Adipocyte (in vitro differentiated cells): ENCODE data around the gene ANP32B.
A peak's percentile ranks its signal among the peaks of the same experiment; 100 is the strongest.
"Not testable (repeated sequence)": the region's sequence is repeated elsewhere in the genome, so short reads cannot be mapped to it uniquely, and the experiment has no call there.

ENCODE experiments used
- DNase-seq: peaks from one replicate; pipeline ENCODE4 v3.0.0-alpha.2; 2015; ENCODE audit warnings: low read depth
- H3K27me3 ChIP-seq: replicated peaks from 2 replicates; pipeline ENCODE4 v1.7.0; 2013; ENCODE audit warnings: mild to moderate bottlenecking, low read length, moderate library complexity; ENCODE audit not compliant: control insufficient read depth, insufficient read depth
- H3K36me3 ChIP-seq: 2 replicates; pipeline ENCODE4 v1.7.0; 2013; ENCODE audit warnings: low read length, mild to moderate bottlenecking, moderate library complexity; ENCODE audit not compliant: control insufficient read depth, insufficient read depth, severe bottlenecking
- H3K4me1 ChIP-seq: 2 replicates; pipeline ENCODE4 v1.7.0; 2013; ENCODE audit warnings: mild to moderate bottlenecking, low read length, moderate library complexity; ENCODE audit not compliant: control insufficient read depth, insufficient read depth
- H3K4me3 ChIP-seq: 2 replicates; pipeline ENCODE4 v1.7.0; 2013; ENCODE audit warnings: mild to moderate bottlenecking, low read length, moderate library complexity
- H3K9ac ChIP-seq: 2 replicates; pipeline ENCODE4 v1.7.0; 2013; ENCODE audit warnings: mild to moderate bottlenecking, low read length, moderate library complexity
- H3K9me3 ChIP-seq: 2 replicates; pipeline ENCODE4 v1.7.0; 2013; ENCODE audit warnings: mild to moderate bottlenecking, low read length, moderate library complexity; ENCODE audit not compliant: control insufficient read depth

The ANP32B gene

DNA sequence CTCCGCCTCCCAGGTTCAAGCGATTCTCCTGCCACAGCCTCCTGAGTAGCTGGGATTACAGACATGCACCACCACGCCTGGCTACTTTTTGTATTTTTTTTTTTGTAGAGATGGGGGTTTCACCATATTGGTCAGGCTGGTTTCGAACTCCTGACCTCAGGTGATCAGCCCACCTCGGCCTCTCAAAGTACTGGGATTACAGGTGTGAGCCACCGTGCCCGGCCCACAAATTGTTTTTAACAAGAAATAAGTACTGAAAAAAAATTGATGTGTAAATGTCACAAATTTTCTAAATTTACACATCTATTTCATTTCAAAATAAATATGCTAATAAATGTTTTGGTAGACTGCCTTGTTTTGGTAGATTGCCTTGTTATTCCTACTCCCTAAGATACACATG, 13.5 kb downstream of the ANP32B start:
- H3K36me3 ChIP-seq: peaks cover 57% of the 10 kb centered on the region
- not testable (repeated sequence) for H3K9ac ChIP-seq, H3K9me3 ChIP-seq, H3K4me3 ChIP-seq, DNase-seq, H3K27me3 ChIP-seq
- peaks cover 19% of the 10 kb centered on the region for H3K4me1 ChIP-seq

DNA sequence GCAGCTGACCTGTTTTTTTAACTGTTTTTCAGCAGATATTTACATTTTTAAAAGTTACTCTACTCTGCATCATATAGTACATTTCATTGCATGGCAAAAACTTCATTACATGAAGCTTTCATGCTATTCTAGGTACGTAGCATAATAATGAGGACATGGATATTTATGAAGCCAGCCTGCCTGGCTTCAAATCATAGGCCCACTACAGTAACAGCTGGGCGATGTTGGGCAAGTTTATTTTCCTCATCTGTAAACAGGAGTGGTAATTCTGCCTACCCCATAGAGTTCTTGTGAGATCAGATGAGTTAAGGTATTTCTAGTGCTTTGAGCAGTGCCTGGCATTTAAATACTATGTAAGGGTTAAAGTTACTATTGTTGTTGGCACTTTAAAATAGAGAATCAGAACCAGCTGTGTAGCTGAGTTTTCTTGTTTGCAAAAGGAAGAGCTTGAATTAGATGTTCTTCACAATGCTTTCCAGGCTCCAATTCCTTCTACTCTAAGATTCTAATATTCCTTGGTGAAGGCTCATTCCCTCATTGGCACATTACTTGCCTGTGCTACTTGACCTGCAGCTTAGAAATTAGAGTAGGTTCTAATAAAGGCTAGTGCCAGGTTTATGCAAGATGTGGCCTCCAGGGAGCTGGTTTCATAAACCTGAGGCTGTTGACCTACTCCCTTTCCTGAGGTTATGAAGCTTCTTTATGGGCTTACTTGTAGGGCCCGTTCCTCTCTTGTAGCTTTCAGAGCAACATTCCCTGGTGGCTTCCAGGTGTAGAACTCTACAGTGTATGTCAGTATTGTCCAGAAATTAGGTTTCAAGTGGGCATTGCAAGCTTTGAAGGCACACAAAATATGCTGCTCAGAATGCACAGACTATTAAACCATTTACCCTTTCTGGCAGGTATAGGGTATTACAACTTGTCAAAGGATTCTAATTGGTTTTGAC, 14.5 kb downstream of the ANP32B start:
- peak; percentile 60 for DNase-seq
- H3K4me3 ChIP-seq: peak overlapping the region; percentile 30
- no peak overlapping the region for H3K9ac ChIP-seq
- no peaks in the 10 kb centered on the region for H3K9me3 ChIP-seq
- no peaks in the 10 kb centered on the region for H3K27me3 ChIP-seq
- H3K4me1 ChIP-seq: peaks cover 27% of the 10 kb centered on the region
- peaks cover 67% of the 10 kb centered on the region for H3K36me3 ChIP-seq

- H3K36me3 ChIP-seq: peaks cover 83% of the 10 kb centered on the region
- H3K9me3 ChIP-seq: no peaks in the 10 kb centered on the region
- peaks cover 20% of the 10 kb centered on the region for H3K4me1 ChIP-seq
- no peak overlapping the region for H3K9ac ChIP-seq
- no peak for DNase-seq
- no peaks in the 10 kb centered on the region for H3K27me3 ChIP-seq
- H3K4me3 ChIP-seq: no peak overlapping the region
These were observed 19.7 kb downstream of the ANP32B start for GRCh38 chr9:98002808-98003207.

- Histone ChIP-seq H3K36me3 (peaks cover 93% of the 10 kb centered on the region), H3K9me3 (no peaks in the 10 kb centered on the region)
- peak; percentile 5 for DNase-seq
These were observed 23.1 kb downstream of the ANP32B start for GRCh38 chr9:98006127-98006796.

DNA sequence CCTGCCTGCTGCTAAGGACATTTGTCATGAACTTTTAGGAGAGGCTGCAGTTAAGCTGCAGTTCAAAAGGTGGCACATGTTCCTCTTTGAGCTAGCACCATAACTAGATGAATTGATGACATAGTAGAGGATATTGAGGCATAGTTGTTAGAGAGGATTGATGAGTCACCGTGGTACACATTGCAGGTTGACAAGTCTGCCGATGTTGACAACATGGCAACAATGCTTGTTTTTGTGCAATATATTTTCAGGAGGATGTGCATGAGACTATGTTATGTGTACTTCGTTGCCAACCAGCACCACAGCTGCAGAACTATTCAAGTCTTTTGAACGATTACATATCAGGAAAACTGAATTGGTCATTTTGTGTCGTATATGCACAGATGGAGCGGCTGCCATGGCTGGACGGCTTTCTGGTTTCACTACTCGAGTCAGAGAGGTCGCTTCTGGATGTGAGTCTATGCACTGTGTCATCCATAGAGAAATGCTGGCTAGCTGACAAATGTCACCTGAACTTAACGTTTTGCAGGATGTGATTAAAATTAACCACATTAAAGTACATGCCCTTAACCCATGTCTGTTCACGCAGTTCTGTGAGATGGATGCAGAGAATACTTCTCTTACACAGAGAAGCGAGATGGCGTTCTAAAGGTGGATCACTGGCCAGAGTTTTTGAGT, 24.2 kb downstream of the ANP32B start:
- H3K9me3 ChIP-seq: no peaks in the 10 kb centered on the region
- H3K9ac ChIP-seq: no peak overlapping the region
- peaks cover 18% of the 10 kb centered on the region for H3K4me1 ChIP-seq
- H3K36me3 ChIP-seq: peaks cover 93% of the 10 kb centered on the region
- H3K4me3 ChIP-seq: no peak overlapping the region
- no peaks in the 10 kb centered on the region for H3K27me3 ChIP-seq
- no peak for DNase-seq

More at GRCh38 chr9:98006127-98006796, 23.1 kb downstream of the ANP32B start:
- Histone ChIP-seq H3K4me3 (no peak overlapping the region), H3K27me3 (no peaks in the 10 kb centered on the region), H3K9ac (no peak overlapping the region), H3K4me1 (peaks cover 23% of the 10 kb centered on the region)

DNA sequence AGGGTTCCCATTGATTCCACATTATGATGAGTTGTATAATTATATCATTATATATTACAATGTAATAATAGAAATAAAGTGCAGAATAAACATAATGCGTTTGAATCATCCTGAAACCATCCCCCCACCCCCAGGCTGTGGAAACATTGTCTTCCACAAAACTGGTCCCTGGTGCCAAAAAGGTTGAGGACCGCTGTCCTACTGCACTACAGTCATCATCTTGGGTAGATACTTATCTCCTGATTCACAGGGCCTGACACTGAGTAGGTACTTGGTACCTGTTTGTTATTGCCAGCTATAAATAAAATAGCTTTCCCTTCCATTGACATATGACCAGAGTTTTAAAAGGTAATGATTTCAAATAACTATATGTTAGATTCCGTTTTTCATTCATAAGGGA, 25.6 kb downstream of the ANP32B start:
- peaks cover 7% of the 10 kb centered on the region for H3K4me1 ChIP-seq
- no peak overlapping the region for H3K9ac ChIP-seq
- no peaks in the 10 kb centered on the region for H3K27me3 ChIP-seq
- DNase-seq: no peak
- peaks cover 96% of the 10 kb centered on the region for H3K36me3 ChIP-seq
- no peak overlapping the region for H3K4me3 ChIP-seq
- no peaks in the 10 kb centered on the region for H3K9me3 ChIP-seq

DNA sequence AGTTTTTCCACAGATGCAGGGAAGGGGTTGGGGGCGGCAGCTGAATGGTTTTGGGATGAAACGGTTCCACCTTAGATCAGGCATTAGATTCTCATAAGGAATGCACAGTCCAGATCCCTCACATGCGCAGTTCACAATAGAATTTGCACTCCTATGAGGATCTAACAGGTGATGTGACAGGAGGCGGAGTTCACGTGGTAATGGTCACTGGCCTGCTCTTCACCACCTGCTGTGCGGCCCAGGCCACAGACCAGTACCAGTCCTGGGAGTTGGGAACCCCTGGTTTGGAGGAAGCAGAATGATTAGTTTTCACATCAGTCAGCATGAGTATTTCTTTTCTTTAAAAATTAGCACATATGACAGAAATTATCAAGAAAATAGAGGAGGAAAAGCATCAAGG, 26.3 kb downstream of the ANP32B start:
- DNase-seq: no peak
- peaks cover 100% of the 10 kb centered on the region for H3K36me3 ChIP-seq
- peaks cover 7% of the 10 kb centered on the region for H3K4me1 ChIP-seq
- no peak overlapping the region for H3K4me3 ChIP-seq
- H3K27me3 ChIP-seq: no peaks in the 10 kb centered on the region
- H3K9me3 ChIP-seq: no peaks in the 10 kb centered on the region
- no peak overlapping the region for H3K9ac ChIP-seq

DNA sequence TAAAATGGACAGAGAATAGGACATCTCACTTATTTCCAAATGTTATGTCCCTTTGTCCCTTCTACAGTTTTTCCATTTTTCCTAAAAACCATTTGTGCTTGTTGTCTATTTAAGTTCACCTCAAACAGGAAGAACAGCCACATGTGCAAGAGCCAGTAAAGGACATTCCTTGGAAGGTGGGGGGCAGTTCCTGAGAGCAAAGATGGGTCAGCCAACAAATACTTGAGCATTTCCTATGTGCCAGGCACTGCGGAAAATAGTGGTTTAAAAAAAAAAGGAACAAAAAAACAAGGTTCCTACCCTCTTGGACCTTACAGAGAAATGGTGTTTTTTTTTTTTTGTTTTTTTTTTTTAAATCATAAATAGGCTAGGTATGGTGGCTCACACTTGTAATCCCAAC, 26.8 kb downstream of the ANP32B start:
- Histone ChIP-seq H3K27me3 (no peaks in the 10 kb centered on the region), H3K9ac (no peak overlapping the region), H3K36me3 (peaks cover 100% of the 10 kb centered on the region), H3K9me3 (no peaks in the 10 kb centered on the region), H3K4me3 (no peak overlapping the region), H3K4me1 (peaks cover 7% of the 10 kb centered on the region)
- no peak for DNase-seq

GRCh38 chr9:98010445-98010844, 27.3 kb downstream of the ANP32B start:
- Histone ChIP-seq H3K4me3 (no peak overlapping the region), H3K9ac (no peak overlapping the region), H3K4me1 (peaks cover 7% of the 10 kb centered on the region), H3K27me3 (no peaks in the 10 kb centered on the region), H3K9me3 (no peaks in the 10 kb centered on the region), H3K36me3 (peaks cover 100% of the 10 kb centered on the region)
- DNase-seq: no peak

DNA sequence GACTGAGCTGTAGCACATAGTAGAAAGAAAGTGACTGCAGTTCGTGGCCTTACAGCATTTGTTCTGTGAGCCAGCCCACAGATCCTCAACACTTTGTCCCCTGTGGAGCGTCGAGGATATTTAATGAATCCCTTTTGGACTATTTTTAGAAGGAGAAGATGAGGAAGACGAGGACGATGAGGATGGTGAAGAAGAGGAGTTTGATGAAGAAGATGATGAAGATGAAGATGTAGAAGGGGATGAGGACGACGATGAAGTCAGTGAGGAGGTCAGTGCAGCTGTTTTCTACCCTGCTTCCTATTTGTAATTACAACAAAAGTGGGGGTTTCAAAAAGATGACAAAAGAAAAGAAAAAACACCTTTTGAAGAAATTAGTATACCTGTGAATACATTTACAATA, 28.0 kb downstream of the ANP32B start:
- H3K4me1 ChIP-seq: peaks cover 7% of the 10 kb centered on the region
- H3K36me3 ChIP-seq: peaks cover 100% of the 10 kb centered on the region
- no peak overlapping the region for H3K4me3 ChIP-seq
- no peaks in the 10 kb centered on the region for H3K27me3 ChIP-seq
- no peak for DNase-seq
- H3K9ac ChIP-seq: no peak overlapping the region
- H3K9me3 ChIP-seq: no peaks in the 10 kb centered on the region

DNA sequence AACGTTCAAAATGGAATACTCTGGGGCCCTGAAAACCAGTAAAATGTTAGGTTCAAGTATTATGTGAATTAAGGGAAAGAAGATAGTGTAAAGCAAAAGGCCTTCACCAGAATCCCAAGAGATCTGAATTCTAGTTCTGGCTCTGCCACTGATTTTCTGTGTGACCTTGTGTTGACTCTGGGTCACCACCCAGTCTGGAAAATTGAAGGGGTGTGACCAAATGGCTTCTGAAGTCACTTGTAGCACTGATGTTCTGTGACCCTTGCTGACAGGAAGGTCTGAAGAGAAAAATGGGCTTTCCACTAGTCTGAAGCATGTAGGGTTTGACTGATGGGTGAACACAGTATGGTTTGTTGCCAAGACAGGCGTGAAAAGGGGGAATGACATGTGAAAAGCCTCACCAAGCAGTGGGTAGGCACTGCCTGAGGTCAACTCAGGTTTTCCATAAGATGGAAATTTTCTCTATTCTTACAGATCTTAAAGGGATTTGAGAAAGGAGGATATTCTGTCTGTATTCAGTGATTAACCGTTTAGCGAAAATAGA, 33.1 kb downstream of the ANP32B start:
- Histone ChIP-seq H3K27me3 (no peaks in the 10 kb centered on the region), H3K4me3 (no peak overlapping the region), H3K9me3 (no peaks in the 10 kb centered on the region), H3K4me1 (no peaks in the 10 kb centered on the region), H3K36me3 (peaks cover 85% of the 10 kb centered on the region), H3K9ac (no peak overlapping the region)
- no peak for DNase-seq
